ENCODE data around the gene ALK.

DNA sequence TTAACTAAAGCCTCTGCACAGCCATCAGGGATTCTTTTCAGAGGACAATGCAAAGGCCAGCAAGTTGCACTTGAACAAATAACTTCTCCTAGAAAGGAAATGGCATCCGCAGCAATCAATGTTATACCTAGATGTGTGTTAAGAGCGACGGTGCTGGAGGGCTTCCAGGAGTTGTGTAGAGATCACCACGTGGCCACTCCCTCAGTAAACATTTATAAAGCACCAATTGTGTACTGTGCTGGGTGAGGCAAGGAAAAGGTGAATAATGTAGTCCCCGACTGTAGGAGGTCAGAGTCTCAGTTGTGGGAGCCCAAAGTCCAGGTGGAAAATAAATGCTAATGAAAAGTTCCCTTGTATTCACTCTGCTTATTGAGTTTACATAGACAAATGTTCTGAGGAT is 135.0 kb downstream of the ALK start:
- TF ChIP-seq, protein P1, sequence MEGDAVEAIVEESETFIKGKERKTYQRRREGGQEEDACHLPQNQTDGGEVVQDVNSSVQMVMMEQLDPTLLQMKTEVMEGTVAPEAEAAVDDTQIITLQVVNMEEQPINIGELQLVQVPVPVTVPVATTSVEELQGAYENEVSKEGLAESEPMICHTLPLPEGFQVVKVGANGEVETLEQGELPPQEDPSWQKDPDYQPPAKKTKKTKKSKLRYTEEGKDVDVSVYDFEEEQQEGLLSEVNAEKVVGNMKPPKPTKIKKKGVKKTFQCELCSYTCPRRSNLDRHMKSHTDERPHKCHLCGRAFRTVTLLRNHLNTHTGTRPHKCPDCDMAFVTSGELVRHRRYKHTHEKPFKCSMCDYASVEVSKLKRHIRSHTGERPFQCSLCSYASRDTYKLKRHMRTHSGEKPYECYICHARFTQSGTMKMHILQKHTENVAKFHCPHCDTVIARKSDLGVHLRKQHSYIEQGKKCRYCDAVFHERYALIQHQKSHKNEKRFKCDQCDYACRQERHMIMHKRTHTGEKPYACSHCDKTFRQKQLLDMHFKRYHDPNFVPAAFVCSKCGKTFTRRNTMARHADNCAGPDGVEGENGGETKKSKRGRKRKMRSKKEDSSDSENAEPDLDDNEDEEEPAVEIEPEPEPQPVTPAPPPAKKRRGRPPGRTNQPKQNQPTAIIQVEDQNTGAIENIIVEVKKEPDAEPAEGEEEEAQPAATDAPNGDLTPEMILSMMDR (IDR thresholded peaks at IDR 0.05) = no peak
- TF ChIP-seq ZFX (IDR thresholded peaks at IDR 0.05; ENCODE audit: borderline replicate concordance) = no peak

Data from 22Rv1 (cell line).